Renal cortical epithelial cell (primary cell): ENCODE measurements around the gene ZNF865. TPM values are rescaled to one million over a fixed set of nuclear protein-coding genes. Genes with fewer than 3 reads are reported as not detected.

ENCODE experiments used
- DNase-seq: peaks from one replicate; pipeline ENCODE4 v3.0.0-alpha.2; 2011; ENCODE audit warnings: low read depth
- total RNA-seq: library from RNA; depleted of rRNA; stranded (reverse); fragments of >200 nt; gene quantifications from 2 replicates; pipeline ENCODE4 v1.2.3, GENCODE V29; 2014

Gene ZNF865
- total RNA-seq, 1 donor from 2014 or later: 5.8 TPM

- no peak for DNase-seq
Measured at GRCh38 chr19:55623561-55623960, 18.1 kb downstream of the ZNF865 start.

GRCh38 chr19:55624109-55625003 is 18.9 kb downstream of the ZNF865 start, which contains the start of gene ZNF784:
TSS of gene ZNF784 (minus strand) at chr19:55624566. CDS start at chr19:55624561, 5 bp downstream.
- DNase-seq: peak; percentile 67

- no peak for DNase-seq
Measured at GRCh38 chr19:55625004-55625326, 19.5 kb downstream of the ZNF865 start.

DNA sequence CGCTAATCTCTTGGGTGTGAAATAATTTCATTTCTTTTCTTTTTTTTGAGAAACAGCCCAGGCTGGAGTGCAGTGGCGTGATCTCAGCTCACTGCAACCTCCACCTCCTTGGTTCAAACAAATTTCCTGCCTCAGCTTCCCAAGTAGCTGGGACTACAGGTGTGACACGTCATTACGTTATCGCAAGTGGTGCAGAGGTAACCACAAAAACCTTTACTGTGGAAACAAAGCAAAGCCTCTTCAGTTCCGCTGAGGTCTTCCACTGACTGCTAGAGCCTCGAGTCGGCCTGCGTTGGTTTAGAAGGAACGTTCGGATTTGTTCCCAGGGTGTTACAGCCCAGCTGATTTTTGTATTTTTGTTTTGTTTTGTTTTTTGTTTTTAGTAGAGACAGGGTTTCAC is 20.9 kb downstream of the ZNF865 start:
- no peak for DNase-seq

- DNase-seq: peak; percentile 96
Measured at GRCh38 chr19:55632463-55632834, 27.0 kb downstream of the ZNF865 start.

- DNase-seq: no peak
Measured at GRCh38 chr19:55633861-55634260, 28.4 kb downstream of the ZNF865 start.

- DNase-seq: no peak
Measured at GRCh38 chr19:55635334-55635717, 29.9 kb downstream of the ZNF865 start.

DNA sequence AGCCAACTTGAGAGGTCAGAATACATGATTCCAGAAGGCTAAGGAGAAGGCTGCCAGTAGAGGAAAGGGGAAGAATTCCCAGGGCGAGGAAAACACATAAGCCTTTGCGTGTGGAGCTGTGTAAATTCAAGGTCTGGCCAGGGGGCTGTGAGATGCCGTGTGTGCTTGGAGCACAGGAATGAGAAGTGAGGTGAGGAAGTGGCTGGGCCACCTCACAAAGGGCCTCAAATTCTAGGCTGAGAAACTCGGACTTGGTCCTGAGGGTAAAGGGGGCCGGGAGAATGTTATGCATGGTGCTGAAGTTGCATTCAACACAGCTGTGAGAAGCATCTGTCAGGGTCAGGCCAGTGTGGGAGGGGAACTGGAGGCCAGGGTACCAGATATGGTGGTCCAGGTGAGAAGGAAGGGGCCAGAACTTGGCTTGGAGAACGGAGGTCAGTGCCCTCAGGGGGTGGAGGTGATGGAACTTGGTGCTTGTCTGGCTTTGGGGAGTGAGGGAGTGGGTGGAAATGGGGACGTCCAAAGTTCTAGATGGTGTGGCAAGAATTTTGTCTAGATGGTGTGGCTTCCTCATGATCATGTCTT is 30.5 kb downstream of the ZNF865 start:
- DNase-seq: no peak

DNA sequence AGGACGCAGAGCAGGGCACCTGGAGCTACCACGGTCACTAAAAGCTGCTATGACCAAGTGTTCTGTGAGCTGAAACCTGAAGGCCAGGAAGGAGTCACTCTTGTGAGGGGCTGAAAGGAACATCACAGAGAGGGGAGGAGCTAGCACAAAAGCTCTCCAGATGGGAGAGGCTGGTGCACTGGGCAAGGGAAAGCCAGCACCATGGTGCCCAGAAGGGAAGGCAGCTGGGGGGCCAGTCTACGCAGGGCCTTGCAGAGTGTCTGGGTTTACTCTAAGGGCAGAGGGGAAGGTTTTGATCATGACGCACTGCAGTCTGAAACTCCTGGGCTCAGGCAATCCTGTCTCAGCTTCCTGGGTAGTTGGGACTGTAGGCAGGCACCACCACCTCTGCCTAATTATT is 31.3 kb downstream of the ZNF865 start:
- DNase-seq: no peak

DNA sequence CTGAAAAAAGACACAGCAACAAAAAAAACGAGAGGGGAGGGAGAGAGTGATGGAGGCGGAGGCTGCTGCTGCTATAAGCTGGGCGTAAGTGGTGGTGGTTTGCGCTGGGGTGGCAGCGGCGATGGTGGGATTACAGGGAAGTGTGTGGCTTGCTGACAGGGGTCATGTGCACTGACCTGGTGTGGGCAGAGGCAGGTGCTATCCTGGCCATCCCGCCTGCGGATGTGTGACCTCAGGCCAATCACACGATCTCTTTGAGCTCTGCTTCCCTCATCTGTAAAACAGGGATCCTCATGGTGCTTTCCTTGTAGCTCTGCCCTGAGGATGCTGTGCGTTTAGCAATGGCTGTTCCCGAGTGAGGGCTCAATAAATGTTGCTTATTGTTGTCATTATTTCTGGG is 32.1 kb downstream of the ZNF865 start:
- DNase-seq: no peak

- DNase-seq: no peak
Measured at GRCh38 chr19:55638864-55639359, 33.5 kb downstream of the ZNF865 start.

GRCh38 chr19:55640043-55640576 is 34.7 kb downstream of the ZNF865 start:
- DNase-seq: peak; percentile 38

GRCh38 chr19:55640577-55641425 is 35.4 kb downstream of the ZNF865 start, which contains the start of gene ZNF580:
TSS of gene ZNF580 (plus strand) at chr19:55641002. CDS start at chr19:55642509, 1,507 bp downstream.
- DNase-seq: peak; percentile 65

GRCh38 chr19:55641426-55642152 is 36.1 kb downstream of the ZNF865 start:
- no peak for DNase-seq

DNA sequence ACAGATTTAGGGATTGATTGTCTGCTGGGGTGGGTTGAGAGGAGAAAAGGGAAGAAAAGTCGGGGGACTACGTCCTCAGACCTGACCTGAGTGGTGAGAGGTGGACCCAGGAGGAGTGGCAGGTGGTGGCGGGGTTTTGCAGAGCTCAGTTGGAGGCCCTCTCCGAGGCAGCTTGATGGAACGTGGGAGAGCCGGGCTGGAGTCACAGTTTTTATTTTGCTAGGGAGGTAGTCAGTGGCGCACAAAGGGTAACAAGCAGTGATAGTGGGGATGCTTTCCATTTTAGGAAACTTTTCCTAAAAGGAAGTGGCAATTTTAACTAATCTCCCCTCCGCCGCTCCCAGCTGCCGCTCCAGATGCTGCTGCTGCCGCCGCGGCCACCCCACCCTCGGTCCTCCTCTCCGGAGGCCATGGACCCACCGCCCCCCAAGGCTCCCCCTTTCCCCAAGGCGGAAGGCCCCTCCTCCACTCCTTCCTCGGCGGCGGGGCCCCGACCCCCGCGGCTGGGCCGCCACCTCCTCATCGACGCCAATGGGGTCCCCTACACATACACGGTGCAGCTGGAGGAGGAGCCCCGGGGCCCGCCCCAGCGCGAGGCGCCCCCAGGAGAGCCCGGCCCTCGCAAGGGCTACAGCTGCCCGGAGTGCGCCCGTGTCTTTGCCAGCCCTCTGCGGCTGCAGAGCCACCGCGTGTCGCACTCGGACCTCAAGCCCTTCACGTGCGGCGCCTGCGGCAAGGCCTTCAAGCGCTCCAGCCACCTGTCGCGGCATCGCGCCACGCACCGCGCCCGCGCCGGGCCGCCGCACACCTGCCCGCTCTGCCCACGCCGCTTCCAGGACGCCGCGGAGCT is 36.9 kb downstream of the ZNF865 start:
- no peak for DNase-seq

- peak; percentile 72 for DNase-seq
Measured at GRCh38 chr19:55643003-55643886, 37.8 kb downstream of the ZNF865 start, which contains the start of gene ZNF581. TSS of gene ZNF581 (plus strand) at chr19:55643649. CDS start at chr19:55644572, 923 bp downstream.

GRCh38 chr19:55643887-55644176 is 38.4 kb downstream of the ZNF865 start:
- DNase-seq: no peak

- DNase-seq: no peak
Measured at GRCh38 chr19:55644191-55644833, 38.9 kb downstream of the ZNF865 start.
